ENCODE results near the gene STMN1. TPM values are rescaled to one million over a fixed set of nuclear protein-coding genes. Genes with fewer than 3 reads are reported as not detected.

Gene STMN1
- total and polyA plus RNA-seq, 10 of the 15 experiments (the other 5 are each of a cell fraction or from before 2014, with no cell fraction given): 220 to 1,272 (median 603) TPM

GRCh38 chr1:25926731-25927496, 20.7 kb upstream of the STMN1 start:
- ATAC-seq: no peak
- no peak for FAIRE-seq
- RAD21 ChIA-PET (ENCODE audit: unreplicated experiment): no interaction called here
- no peaks in the 10 kb centered on the region for H3K36me3 ChIP-seq (ENCODE audit: control insufficient read depth in 2 of 2, insufficient read depth in 2 of 2, low read length in 1 of 2)
- SMC1A ChIA-PET (ENCODE audit: uncharacterized antibody, unreplicated experiment): no interaction called here
- intact Hi-C loops (cut with micrococcal nuclease; ENCODE audit: unreplicated experiment): no loop called here
- POLR2A ChIA-PET: no interaction called here
- CTCF ChIA-PET: no interaction called here
- no peak overlapping the region for H3K4me3 ChIP-seq
- H3K9me3 ChIP-seq (replicated peaks; ENCODE audit: control insufficient read depth, insufficient read depth, low read length): no peaks in the 10 kb centered on the region
- H4K20me1 ChIP-seq (ENCODE audit: control insufficient read depth, insufficient read depth): no peaks in the 10 kb centered on the region; the same call in 1 of the 2 replicates
- whole genome bisulfite sequencing (ENCODE audit: insufficient coverage, insufficient replicate concordance, low lambda C conversion rate, missing lambda C conversion rate): 55% methylated on average over 13 of the region's 13 CpGs
- no peak overlapping the region for H2AFZ ChIP-seq (ENCODE audit: control insufficient read depth, low read depth, low read length)
- in situ Hi-C loops (cut with MboI): no loop called here
- no peak for TF ChIP-seq ESRRA (IDR thresholded peaks at IDR 0.05; ENCODE audit: low read length)
- no peak for TF ChIP-seq USF2 (IDR thresholded peaks at IDR 0.05; ENCODE audit: borderline replicate concordance, low read depth, low read length)
- no peak for TF ChIP-seq ETV6 (conservative IDR thresholded peaks at IDR 0.05 in 1 of 2, IDR thresholded peaks at IDR 0.05 in 1 of 2; ENCODE audit: borderline replicate concordance in 1 of 2, low read depth in 1 of 2)
- no peak for TF ChIP-seq NFYB (IDR thresholded peaks at IDR 0.05; ENCODE audit: insufficient read depth, low read depth, low read length)
- no peak for TF ChIP-seq CHD1 (IDR thresholded peaks at IDR 0.05; ENCODE audit: low read depth, low read length)
- TF ChIP-seq, protein P1, sequence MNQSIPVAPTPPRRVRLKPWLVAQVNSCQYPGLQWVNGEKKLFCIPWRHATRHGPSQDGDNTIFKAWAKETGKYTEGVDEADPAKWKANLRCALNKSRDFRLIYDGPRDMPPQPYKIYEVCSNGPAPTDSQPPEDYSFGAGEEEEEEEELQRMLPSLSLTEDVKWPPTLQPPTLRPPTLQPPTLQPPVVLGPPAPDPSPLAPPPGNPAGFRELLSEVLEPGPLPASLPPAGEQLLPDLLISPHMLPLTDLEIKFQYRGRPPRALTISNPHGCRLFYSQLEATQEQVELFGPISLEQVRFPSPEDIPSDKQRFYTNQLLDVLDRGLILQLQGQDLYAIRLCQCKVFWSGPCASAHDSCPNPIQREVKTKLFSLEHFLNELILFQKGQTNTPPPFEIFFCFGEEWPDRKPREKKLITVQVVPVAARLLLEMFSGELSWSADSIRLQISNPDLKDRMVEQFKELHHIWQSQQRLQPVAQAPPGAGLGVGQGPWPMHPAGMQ (IDR thresholded peaks at IDR 0.05; ENCODE audit: borderline replicate concordance): no peak
- TF ChIP-seq KLF5 (IDR thresholded peaks at IDR 0.05; ENCODE audit: partially characterized antibody): no peak
- TF ChIP-seq NR2F1 (conservative IDR thresholded peaks at IDR 0.05): no peak
- no peak for TF ChIP-seq SREBF1 (IDR thresholded peaks at IDR 0.05; ENCODE audit: low read length)
- no peak for TF ChIP-seq BHLHE40 (IDR thresholded peaks at IDR 0.05; ENCODE audit: borderline replicate concordance in 1 of 2, low read depth in 2 of 2, low read length in 1 of 2)
- BruUV-seq (replicated peaks): no TSS peak
- H3K4me2 ChIP-seq (ENCODE audit: control insufficient read depth, insufficient read depth): no peak overlapping the region
- no peaks in the 10 kb centered on the region for H3K79me2 ChIP-seq (ENCODE audit: control insufficient read depth, insufficient read depth, low read length)
- no peak for DNase-seq (ENCODE audit: low read depth, low spot score)
- H3K9ac ChIP-seq (ENCODE audit: control insufficient read depth, insufficient read depth, low read length): no peak overlapping the region
- no peak overlapping the region for H3K27ac ChIP-seq (ENCODE audit: control insufficient read depth, insufficient read depth)
- H3K27me3 ChIP-seq (replicated peaks in 1 of 2; ENCODE audit: control insufficient read depth in 2 of 2, insufficient read depth in 2 of 2, low read length in 1 of 2): peaks cover 4 to 18% of the 10 kb centered on the region in 2 experiments
- 0 out of 2 replicates have a peak, but pooled peaks cover 5% of the 10 kb centered on the region for H3K4me1 ChIP-seq (ENCODE audit: control insufficient read depth, insufficient read depth, low read length)
